Mesothelial cell of epicardium (in vitro differentiated cells): Measurements from ENCODE around the gene LACTB. TPM values are rescaled to one million over a fixed set of nuclear protein-coding genes. Genes with fewer than 3 reads are reported as not detected.
A peak's percentile ranks its signal among the peaks of the same experiment; 100 is the strongest.

Experiments
- DNase-seq, 2 experiments: peaks; one replicate each; pipeline ENCODE4 v3.0.0; 2021; ENCODE audit warnings: low spot score in 2 of 2; ENCODE audit not compliant: unreplicated experiment in 2 of 2
- H3K27ac Mint-ChIP-seq: 2 replicates; pipeline ENCODE4 v1.8.0; 2021; ENCODE audit warnings: mixed read lengths
- H3K27me3 Mint-ChIP-seq: 2 replicates; pipeline ENCODE4 v1.8.0; 2021; ENCODE audit warnings: low read depth, mixed read lengths
- H3K36me3 Mint-ChIP-seq: 2 replicates; pipeline ENCODE4 v1.8.0; 2021; ENCODE audit warnings: mixed read lengths
- H3K4me1 Mint-ChIP-seq: 2 replicates; pipeline ENCODE4 v1.8.0; 2021; ENCODE audit warnings: mixed read lengths
- H3K4me3 Mint-ChIP-seq: 2 replicates; pipeline ENCODE4 v1.8.0; 2021; ENCODE audit warnings: mild to moderate bottlenecking, moderate library complexity, mixed read lengths
- H3K9me3 Mint-ChIP-seq: 2 replicates; pipeline ENCODE4 v1.8.0; 2021; ENCODE audit warnings: mixed read lengths
- CTCF ChIP-seq: fragments of 200-600 bp; sonication (generic); IDR thresholded peaks from one replicate; pipeline ENCODE4 v1.5.0; 2021; ENCODE audit warnings: antibody characterized with exemption; ENCODE audit not compliant: unreplicated experiment
- total RNA-seq: library from RNA; stranded (reverse); gene quantifications from 3 replicates; pipeline ENCODE4 v1.2.1, GENCODE V29; 2021

LACTB gene
- total RNA-seq, 1 donor from 2014 or later, result 8.2 TPM

- H3K9me3 Mint-ChIP-seq, result peaks cover 3% of the 10 kb centered on the region
Observed at GRCh38 chr15:63157891-63158431, 36.3 kb downstream of the LACTB start.

DNA sequence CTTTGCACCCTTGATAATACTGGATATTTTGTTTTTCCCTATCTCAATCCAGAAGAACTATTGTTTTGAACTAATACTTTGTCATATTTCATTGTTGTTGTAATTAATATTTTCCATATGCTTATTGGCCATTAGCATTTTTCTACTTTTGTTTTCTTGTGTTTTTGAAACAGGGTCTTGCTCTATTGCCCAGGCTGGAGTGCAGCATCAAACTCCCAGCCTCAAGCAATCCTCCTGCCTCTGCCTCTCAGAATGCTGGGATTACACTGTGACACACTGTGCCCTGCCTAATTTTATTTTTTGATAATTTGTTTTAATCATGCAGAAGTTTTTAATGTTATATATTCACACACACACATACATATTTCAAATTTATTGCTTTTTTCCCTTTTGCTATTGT is 39.0 kb downstream of the LACTB start:
- Mint-ChIP-seq H3K27me3 (no peaks in the 10 kb centered on the region), H3K36me3 (peaks cover 3% of the 10 kb centered on the region), H3K4me3 (no peak overlapping the region), H3K9me3 (peaks cover 3% of the 10 kb centered on the region), H3K27ac (no peak overlapping the region), H3K4me1 (peaks cover 5% of the 10 kb centered on the region)
- DNase-seq, result no peak
- TF ChIP-seq CTCF, result no peak

More at GRCh38 chr15:63157891-63158431, 36.3 kb downstream of the LACTB start:
- Mint-ChIP-seq H3K27ac (peak overlapping the region; percentile 96), H3K4me1 (peaks cover 12% of the 10 kb centered on the region), H3K27me3 (no peaks in the 10 kb centered on the region), H3K36me3 (peaks cover 8% of the 10 kb centered on the region), H3K4me3 (peak overlapping the region; percentile 100)
- DNase-seq, result peak; percentile 27 to 43
- TF ChIP-seq CTCF, result no peak

DNA sequence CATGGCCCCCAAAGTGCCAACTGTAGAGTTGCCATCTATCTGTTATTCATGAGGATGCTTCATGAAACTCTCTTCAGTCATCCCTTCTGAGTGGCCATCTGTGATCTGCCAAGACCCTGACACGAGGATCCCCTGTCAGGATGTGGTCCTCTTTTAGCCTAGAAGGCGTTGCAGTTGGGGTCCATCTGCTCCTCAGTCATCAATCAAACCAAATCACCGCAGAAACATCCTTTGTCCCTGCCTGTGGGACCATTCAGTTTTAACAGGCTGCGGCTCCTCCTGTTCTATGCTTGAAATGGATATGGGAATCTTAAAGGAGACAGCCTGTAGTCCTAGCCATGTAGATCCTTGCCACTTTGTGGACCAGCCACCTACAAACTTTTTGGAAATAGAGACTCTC is 41.6 kb downstream of the LACTB start:
- H3K36me3 Mint-ChIP-seq, result peaks cover 3% of the 10 kb centered on the region
- TF ChIP-seq CTCF, result no peak
- DNase-seq, result no peak
- no peak overlapping the region for H3K27ac Mint-ChIP-seq
- H3K9me3 Mint-ChIP-seq, result peaks cover 3% of the 10 kb centered on the region
- H3K4me1 Mint-ChIP-seq, result no peaks in the 10 kb centered on the region
- no peaks in the 10 kb centered on the region for H3K27me3 Mint-ChIP-seq
- H3K4me3 Mint-ChIP-seq, result no peak overlapping the region

GRCh38 chr15:63165166-63165859 is 43.7 kb downstream of the LACTB start:
- Mint-ChIP-seq H3K4me1 (no peaks in the 10 kb centered on the region), H3K36me3 (no peaks in the 10 kb centered on the region), H3K27me3 (no peaks in the 10 kb centered on the region), H3K4me3 (no peak overlapping the region), H3K9me3 (no peaks in the 10 kb centered on the region), H3K27ac (no peak overlapping the region)
- TF ChIP-seq CTCF, result no peak
- DNase-seq, result no peak

GRCh38 chr15:63166219-63166618 is 44.6 kb downstream of the LACTB start:
- H3K27ac Mint-ChIP-seq, result no peak overlapping the region
- no peak for DNase-seq
- H3K9me3 Mint-ChIP-seq, result no peaks in the 10 kb centered on the region
- no peaks in the 10 kb centered on the region for H3K36me3 Mint-ChIP-seq
- TF ChIP-seq CTCF, result no peak
- H3K4me1 Mint-ChIP-seq, result no peaks in the 10 kb centered on the region
- no peaks in the 10 kb centered on the region for H3K27me3 Mint-ChIP-seq
- no peak overlapping the region for H3K4me3 Mint-ChIP-seq
